Fibroblast of lung (primary cell): ENCODE data around the gene RCBTB2. TPM values are rescaled to one million over a fixed set of nuclear protein-coding genes. Genes with fewer than 3 reads are reported as not detected.

Source experiments
- DNase-seq, 2 donors: peaks; one replicate each; pipeline versions ENCODE4 v3.0.0 to v3.0.0-alpha.2; 2010; ENCODE audit warnings: low read depth in 2 of 2
- H2AFZ ChIP-seq: 2 replicates; pipeline ENCODE4 v1.5.1; 2012; ENCODE audit warnings: low read length, control low read depth, inconsistent platforms
- H3K27ac ChIP-seq: 2 replicates; pipeline ENCODE4 v1.5.1; 2011; ENCODE audit warnings: low read length, control low read depth; ENCODE audit not compliant: insufficient read depth
- H3K27me3 ChIP-seq: 2 replicates; pipeline ENCODE4 v1.5.1; 2011; ENCODE audit warnings: mild to moderate bottlenecking, low read length; ENCODE audit not compliant: control insufficient read depth, insufficient read depth
- H3K36me3 ChIP-seq: 2 replicates; pipeline ENCODE4 v1.5.1; 2011; ENCODE audit warnings: low read length; ENCODE audit not compliant: control insufficient read depth, insufficient read depth
- H3K4me1 ChIP-seq: 2 replicates; pipeline ENCODE4 v1.5.1; 2011; ENCODE audit warnings: low read length; ENCODE audit not compliant: control insufficient read depth, insufficient read depth; ENCODE audit errors: extremely low read depth
- H3K4me2 ChIP-seq: 2 replicates; pipeline ENCODE4 v1.5.1; 2011; ENCODE audit warnings: low read length, control low read depth; ENCODE audit not compliant: insufficient read depth; ENCODE audit errors: extremely low read depth
- H3K4me3 ChIP-seq, 4 experiments: fragments of 200-600 bp in 1 of 4; sonication (generic) in 1 of 4; replicated peaks in 1 of 4; 2 replicates each; pipeline ENCODE4 v1.5.1; 2011 to 2016; ENCODE audit warnings: low read length in 4 of 4, low read depth in 3 of 4, mild to moderate bottlenecking in 3 of 4, control low read depth in 2 of 4, inconsistent platforms in 1 of 4, mixed read lengths in 1 of 4; ENCODE audit not compliant: insufficient read depth in 1 of 4; ENCODE audit errors: control extremely low read depth in 1 of 4
- H3K79me2 ChIP-seq: 2 replicates; pipeline ENCODE4 v1.5.1; 2012; ENCODE audit warnings: mild to moderate bottlenecking, low read length, inconsistent platforms; ENCODE audit not compliant: control insufficient read depth, insufficient read depth
- H3K9ac ChIP-seq: 2 replicates; pipeline ENCODE4 v1.5.1; 2011; ENCODE audit warnings: mild to moderate bottlenecking, low read length, control low read depth; ENCODE audit not compliant: insufficient read depth
- H3K9me3 ChIP-seq: 2 replicates; pipeline ENCODE4 v1.5.1; 2012; ENCODE audit warnings: low read depth, low read length; ENCODE audit not compliant: control insufficient read depth, insufficient read depth
- H4K20me1 ChIP-seq: 2 replicates; pipeline ENCODE4 v1.5.1; 2011; ENCODE audit warnings: low read length; ENCODE audit not compliant: control insufficient read depth, insufficient read depth; ENCODE audit errors: extremely low read depth
- CTCF ChIP-seq, 2 donors: IDR thresholded peaks in 1 of 2; conservative IDR thresholded peaks in 1 of 2; 1 replicate in 1 of 2; 2 replicates in 1 of 2; pipeline ENCODE4 v1.5.1; 2011 to 2012; ENCODE audit warnings: low read length in 2 of 2, control low read depth in 1 of 2, inconsistent platforms in 1 of 2, low read depth in 1 of 2, mild to moderate bottlenecking in 1 of 2
- EZH2 ChIP-seq: IDR thresholded peaks from 2 replicates; pipeline ENCODE4 v1.5.1; 2012; ENCODE audit warnings: low read length, control low read depth, mild to moderate bottlenecking; ENCODE audit errors: missing control alignments
- polyA plus RNA-seq, 2 donors: library from polyadenylated mRNA; depleted of rRNA in 1 of 2; stranded (reverse) in 1 of 2; unstranded in 1 of 2; fragments of >200 nt; gene quantifications; 2 replicates each; pipeline ENCODE4 v1.2.1, GENCODE V29; 2011 to 2012; ENCODE audit warnings: missing spikeins in 1 of 2
- total RNA-seq: library from RNA; depleted of rRNA; stranded (reverse); fragments of >200 nt; gene quantifications from 2 replicates; pipeline ENCODE4 v1.2.1, GENCODE V29; 2014

The RCBTB2 gene
- total and polyA plus RNA-seq, 2 donors (not counting 1 experiment from before 2014, with no cell fraction given): 8.4 to 9.6 TPM

GRCh38 chr13:48505597-48506091 lies 27.2 kb downstream of the RCBTB2 start:
- no peak overlapping the region for H3K4me2 ChIP-seq
- peak overlapping the region; percentile 0 for H2AFZ ChIP-seq
- H3K27ac ChIP-seq: peak overlapping the region; percentile 26
- H4K20me1 ChIP-seq: no peaks in the 10 kb centered on the region
- H3K79me2 ChIP-seq: no peaks in the 10 kb centered on the region
- H3K4me1 ChIP-seq: peaks cover 5% of the 10 kb centered on the region
- H3K36me3 ChIP-seq: peaks cover 1% of the 10 kb centered on the region
- peak in 1 of 2 donors; percentile 52 for DNase-seq
- no peak overlapping the region for H3K4me3 ChIP-seq
- H3K27me3 ChIP-seq: no peaks in the 10 kb centered on the region
- H3K9ac ChIP-seq: no peak overlapping the region
- no peak for TF ChIP-seq EZH2
- no peak for TF ChIP-seq CTCF (conservative IDR thresholded peaks at IDR 0.05 in 1 of 2, IDR thresholded peaks at IDR 0.05 in 1 of 2; ENCODE audit: low read depth in 1 of 2, low read length in 2 of 2)
- H3K9me3 ChIP-seq: no peaks in the 10 kb centered on the region

- no peak for DNase-seq
- H3K9ac ChIP-seq: no peak overlapping the region
- no peak overlapping the region for H3K27ac ChIP-seq
- no peaks in the 10 kb centered on the region for H4K20me1 ChIP-seq
- no peak for TF ChIP-seq EZH2
- TF ChIP-seq CTCF (conservative IDR thresholded peaks at IDR 0.05 in 1 of 2, IDR thresholded peaks at IDR 0.05 in 1 of 2; ENCODE audit: low read depth in 1 of 2, low read length in 2 of 2): no peak
- no peak overlapping the region for H3K4me3 ChIP-seq
- H2AFZ ChIP-seq: no peak overlapping the region
- H3K9me3 ChIP-seq: no peaks in the 10 kb centered on the region
- H3K79me2 ChIP-seq: no peaks in the 10 kb centered on the region
- H3K4me2 ChIP-seq: no peak overlapping the region
- no peaks in the 10 kb centered on the region for H3K27me3 ChIP-seq
- peaks cover 1% of the 10 kb centered on the region for H3K36me3 ChIP-seq
- peaks cover 7% of the 10 kb centered on the region for H3K4me1 ChIP-seq
Observed at GRCh38 chr13:48505012-48505411, 27.9 kb downstream of the RCBTB2 start.

GRCh38 chr13:48504606-48505005 lies 28.3 kb downstream of the RCBTB2 start:
- H3K4me2 ChIP-seq: no peak overlapping the region
- H3K4me1 ChIP-seq: peaks cover 7% of the 10 kb centered on the region
- no peak for TF ChIP-seq CTCF (conservative IDR thresholded peaks at IDR 0.05 in 1 of 2, IDR thresholded peaks at IDR 0.05 in 1 of 2; ENCODE audit: low read depth in 1 of 2, low read length in 2 of 2)
- no peak for TF ChIP-seq EZH2
- H3K4me3 ChIP-seq: no peak overlapping the region
- no peaks in the 10 kb centered on the region for H3K27me3 ChIP-seq
- H3K9me3 ChIP-seq: no peaks in the 10 kb centered on the region
- H3K36me3 ChIP-seq: peaks cover 1% of the 10 kb centered on the region
- no peaks in the 10 kb centered on the region for H3K79me2 ChIP-seq
- no peak overlapping the region for H2AFZ ChIP-seq
- H4K20me1 ChIP-seq: no peaks in the 10 kb centered on the region
- H3K27ac ChIP-seq: no peak overlapping the region
- no peak overlapping the region for H3K9ac ChIP-seq
- DNase-seq: no peak
